Measurements from ENCODE around the gene FKRP. TPM values are rescaled to one million over a fixed set of nuclear protein-coding genes. Genes with fewer than 3 reads are reported as not detected.
A peak's percentile ranks its signal among the peaks of the same experiment; 100 is the strongest.
"Not testable (repeated sequence)": the region's sequence is repeated elsewhere in the genome, so short reads cannot be mapped to it uniquely, and the experiment has no call there.

Gene FKRP
- total RNA-seq, 1 donor from 2014 or later, result 37.0 TPM

DNA sequence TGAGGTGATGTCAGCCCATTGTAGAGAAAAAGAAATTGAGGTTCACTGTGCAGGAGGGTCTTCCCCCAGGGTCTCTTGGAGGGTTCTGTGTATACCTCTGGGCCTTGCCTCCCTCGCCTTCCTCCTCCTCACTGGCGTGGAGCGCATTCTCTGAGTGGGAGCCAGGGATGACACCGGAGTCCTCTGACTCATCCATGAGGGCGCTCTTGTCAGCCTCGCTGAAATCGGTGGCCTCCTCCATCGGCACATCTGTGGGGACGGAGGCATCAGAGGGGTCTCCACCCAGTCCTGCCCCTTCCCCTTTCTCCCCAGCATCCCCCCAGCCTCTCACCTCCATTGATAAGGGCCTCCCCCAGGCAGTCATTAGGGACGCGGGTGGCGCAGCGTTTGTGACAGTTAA lies 45.2 kb upstream of the FKRP start:
- H3K27me3 Mint-ChIP-seq (ENCODE audit: low read depth), result no peaks in the 10 kb centered on the region
- no peak overlapping the region for H3K27ac Mint-ChIP-seq
- DNase-seq (ENCODE audit: low spot score in 2 of 2, unreplicated experiment in 2 of 2), result no peak
- peaks cover 24% of the 10 kb centered on the region for H3K36me3 Mint-ChIP-seq
- H3K9me3 Mint-ChIP-seq, result no peaks in the 10 kb centered on the region
- H3K4me1 Mint-ChIP-seq, result peaks cover 3% of the 10 kb centered on the region
- H3K4me3 Mint-ChIP-seq, result no peak overlapping the region
- TF ChIP-seq, protein P1, sequence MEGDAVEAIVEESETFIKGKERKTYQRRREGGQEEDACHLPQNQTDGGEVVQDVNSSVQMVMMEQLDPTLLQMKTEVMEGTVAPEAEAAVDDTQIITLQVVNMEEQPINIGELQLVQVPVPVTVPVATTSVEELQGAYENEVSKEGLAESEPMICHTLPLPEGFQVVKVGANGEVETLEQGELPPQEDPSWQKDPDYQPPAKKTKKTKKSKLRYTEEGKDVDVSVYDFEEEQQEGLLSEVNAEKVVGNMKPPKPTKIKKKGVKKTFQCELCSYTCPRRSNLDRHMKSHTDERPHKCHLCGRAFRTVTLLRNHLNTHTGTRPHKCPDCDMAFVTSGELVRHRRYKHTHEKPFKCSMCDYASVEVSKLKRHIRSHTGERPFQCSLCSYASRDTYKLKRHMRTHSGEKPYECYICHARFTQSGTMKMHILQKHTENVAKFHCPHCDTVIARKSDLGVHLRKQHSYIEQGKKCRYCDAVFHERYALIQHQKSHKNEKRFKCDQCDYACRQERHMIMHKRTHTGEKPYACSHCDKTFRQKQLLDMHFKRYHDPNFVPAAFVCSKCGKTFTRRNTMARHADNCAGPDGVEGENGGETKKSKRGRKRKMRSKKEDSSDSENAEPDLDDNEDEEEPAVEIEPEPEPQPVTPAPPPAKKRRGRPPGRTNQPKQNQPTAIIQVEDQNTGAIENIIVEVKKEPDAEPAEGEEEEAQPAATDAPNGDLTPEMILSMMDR (IDR thresholded peaks at IDR 0.05; ENCODE audit: unreplicated experiment), result no peak

DNA sequence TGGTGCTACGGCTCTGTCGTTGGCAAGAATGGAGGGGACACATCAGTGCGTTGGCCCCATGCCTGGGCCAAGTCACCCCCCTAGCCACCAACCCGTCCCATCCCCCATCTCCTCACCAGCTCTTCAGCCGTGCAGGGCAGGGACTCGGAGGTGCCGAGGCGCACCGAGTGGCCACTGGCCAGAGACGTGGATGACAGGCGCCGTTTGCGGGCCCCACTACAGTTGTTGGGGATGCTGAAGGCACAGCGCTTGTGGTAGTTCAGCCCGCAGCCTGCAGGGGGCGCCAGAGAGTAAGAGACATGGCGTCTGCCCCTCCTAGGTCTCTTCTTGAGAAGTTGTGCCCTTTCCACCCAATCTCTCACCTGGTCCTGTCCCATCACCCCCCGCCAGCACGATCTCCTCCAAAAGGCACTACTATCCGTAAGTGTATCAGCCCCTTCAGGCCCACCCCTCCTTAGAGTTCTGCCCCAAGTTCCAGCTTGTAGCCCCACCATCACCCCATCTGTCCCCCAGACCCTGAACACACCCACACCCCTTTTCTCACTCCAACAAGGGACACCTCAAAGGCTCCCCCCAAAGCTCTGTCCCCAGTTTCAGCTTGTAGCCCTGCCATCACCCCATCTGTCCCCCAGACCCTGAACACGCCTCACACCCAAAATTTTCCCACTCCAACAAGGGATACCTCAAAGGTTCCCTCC lies 41.3 kb upstream of the FKRP start:
- Mint-ChIP-seq H3K4me3 (no peak overlapping the region), H3K27ac (no peak overlapping the region), H3K4me1 (no peaks in the 10 kb centered on the region), H3K36me3 (peaks cover 25% of the 10 kb centered on the region), H3K9me3 (no peaks in the 10 kb centered on the region), H3K27me3 (ENCODE audit: low read depth) (no peaks in the 10 kb centered on the region)
- TF ChIP-seq, protein P1 (IDR thresholded peaks at IDR 0.05; ENCODE audit: unreplicated experiment), result peak; percentile 90
- DNase-seq (ENCODE audit: low spot score in 2 of 2, unreplicated experiment in 2 of 2), result peak; percentile 55 to 86

DNA sequence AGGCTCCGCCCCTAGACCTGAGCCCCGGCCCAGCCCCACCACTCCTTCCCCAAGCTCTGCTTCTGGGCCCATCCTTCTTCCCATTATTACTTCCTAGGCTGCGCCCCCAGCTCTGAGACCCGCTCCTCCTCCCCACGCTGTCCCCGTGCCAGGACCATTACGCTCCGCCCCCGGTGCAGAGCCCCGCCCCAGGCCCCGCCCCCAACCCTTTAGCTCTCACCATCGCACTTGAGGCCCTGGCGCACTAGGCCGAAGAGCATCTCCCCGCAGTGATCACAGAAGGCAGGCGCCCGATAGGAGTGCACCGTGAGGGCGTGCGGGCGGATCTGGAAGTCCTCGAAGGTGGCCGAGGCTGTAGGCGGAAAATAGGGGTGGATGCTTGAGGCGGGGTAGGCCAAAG lies 35.2 kb upstream of the FKRP start:
- no peak overlapping the region for H3K4me3 Mint-ChIP-seq
- peaks cover 12% of the 10 kb centered on the region for H3K4me1 Mint-ChIP-seq
- peaks cover 20% of the 10 kb centered on the region for H3K36me3 Mint-ChIP-seq
- no peak for DNase-seq (ENCODE audit: low spot score in 2 of 2, unreplicated experiment in 2 of 2)
- H3K9me3 Mint-ChIP-seq, result no peaks in the 10 kb centered on the region
- no peak overlapping the region for H3K27ac Mint-ChIP-seq
- TF ChIP-seq, protein P1 (IDR thresholded peaks at IDR 0.05; ENCODE audit: unreplicated experiment), result no peak
- H3K27me3 Mint-ChIP-seq (ENCODE audit: low read depth), result no peaks in the 10 kb centered on the region

DNA sequence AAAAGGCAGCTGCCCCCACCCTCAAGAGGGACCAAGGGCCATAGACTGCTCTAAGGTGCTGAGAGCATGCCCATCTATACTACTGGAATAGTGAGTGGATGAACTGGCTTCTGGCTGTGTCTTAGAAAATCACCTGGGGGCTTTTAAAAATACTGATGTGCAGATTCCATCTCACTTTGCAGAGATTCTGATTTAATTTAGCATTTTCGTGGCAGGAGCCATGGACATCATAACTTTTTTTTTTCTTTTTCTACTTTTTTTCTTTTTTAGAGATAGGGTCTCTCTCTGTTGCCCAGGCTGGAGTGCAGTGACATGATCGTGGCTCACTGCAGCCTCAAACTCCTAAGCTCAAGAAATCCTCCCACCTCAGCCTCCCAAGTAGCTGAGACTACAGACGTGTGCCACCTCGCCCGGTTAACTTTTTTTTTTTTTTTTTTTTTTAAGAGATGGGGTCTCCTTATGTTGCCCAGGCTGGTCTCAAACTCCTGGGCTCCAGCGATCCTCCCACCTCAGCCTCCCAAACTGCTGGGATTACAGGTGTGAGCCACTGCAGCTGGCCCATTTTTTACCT lies 33.0 kb upstream of the FKRP start:
- not testable (repeated sequence) for DNase-seq (ENCODE audit: low spot score in 2 of 2, unreplicated experiment in 2 of 2); H3K27me3 Mint-ChIP-seq (ENCODE audit: low read depth); H3K36me3 Mint-ChIP-seq; H3K9me3 Mint-ChIP-seq
- peaks cover 17% of the 10 kb centered on the region for H3K4me1 Mint-ChIP-seq
- peak overlapping the region; percentile 64 for H3K27ac Mint-ChIP-seq
- H3K4me3 Mint-ChIP-seq, result peak overlapping the region; percentile 92

DNA sequence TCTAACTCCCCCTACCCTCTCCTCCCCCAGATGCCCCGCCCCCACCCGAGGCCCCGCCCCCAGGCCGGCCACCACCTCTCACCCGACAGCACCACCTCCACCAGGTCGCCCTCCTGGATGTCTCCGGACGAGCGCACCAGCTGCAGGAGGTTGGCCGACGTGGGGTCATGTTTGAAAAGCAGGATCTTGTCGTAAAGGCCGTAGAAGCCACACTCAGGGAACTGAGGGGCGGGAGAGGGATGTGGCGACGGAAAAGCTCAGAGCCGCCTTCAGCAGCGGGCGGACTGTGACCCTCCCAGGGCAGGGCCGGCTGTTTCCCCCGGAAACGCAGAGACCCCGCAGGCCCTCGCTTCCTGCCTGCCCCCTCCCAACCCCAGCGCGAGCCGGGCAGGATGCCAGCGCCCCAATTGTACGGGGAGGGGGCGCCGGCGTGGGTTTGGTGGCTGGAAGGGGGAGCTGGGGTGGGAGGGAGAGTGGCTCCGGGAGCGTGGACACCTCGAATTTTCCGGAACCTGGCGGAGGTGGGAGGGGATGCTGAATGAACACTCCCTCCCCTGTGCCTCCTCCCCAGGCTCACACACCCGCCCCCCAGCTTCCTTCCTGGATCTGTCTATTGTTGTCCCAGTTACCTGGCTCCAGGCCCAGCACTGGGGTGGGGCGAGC lies 31.9 kb upstream of the FKRP start:
- TF ChIP-seq, protein P1 (IDR thresholded peaks at IDR 0.05; ENCODE audit: unreplicated experiment), result no peak

More for the DNA sequence above, 31.9 kb upstream of the FKRP start:
- Mint-ChIP-seq H3K9me3 (no peaks in the 10 kb centered on the region), H3K4me1 (peaks cover 17% of the 10 kb centered on the region), H3K27ac (peak overlapping the region; percentile 89), H3K27me3 (ENCODE audit: low read depth) (no peaks in the 10 kb centered on the region), H3K4me3 (peak overlapping the region; percentile 92), H3K36me3 (peaks cover 7% of the 10 kb centered on the region)
- peak; percentile 62 to 76 for DNase-seq (ENCODE audit: low spot score in 2 of 2, unreplicated experiment in 2 of 2)
